Type B pancreatic cell (in vitro differentiated cells): ENCODE measurements around the gene ATP6AP1. TPM values are rescaled to one million over a fixed set of nuclear protein-coding genes. Genes with fewer than 3 reads are reported as not detected.

Experiments
- DNase-seq: peaks from one replicate; pipeline ENCODE4 v3.0.0; 2021; ENCODE audit warnings: mixed read lengths; ENCODE audit not compliant: unreplicated experiment; ENCODE audit errors: extremely low spot score
- H3K27ac Mint-ChIP-seq: 2 replicates; pipeline ENCODE4 v1.8.0; 2021; ENCODE audit warnings: mild to moderate bottlenecking, mixed read lengths
- H3K27me3 Mint-ChIP-seq: 2 replicates; pipeline ENCODE4 v1.8.0; 2021; ENCODE audit warnings: mixed read lengths
- H3K36me3 Mint-ChIP-seq: 2 replicates; pipeline ENCODE4 v1.8.0; 2021; ENCODE audit warnings: mixed read lengths
- H3K4me1 Mint-ChIP-seq: one replicate; pipeline ENCODE4 v1.8.0; 2021; ENCODE audit warnings: mixed read lengths; ENCODE audit not compliant: unreplicated experiment
- H3K4me3 Mint-ChIP-seq: 2 replicates; pipeline ENCODE4 v1.8.0; 2021; ENCODE audit warnings: mild to moderate bottlenecking, mixed read lengths
- H3K9me3 Mint-ChIP-seq: 2 replicates; pipeline ENCODE4 v1.8.0; 2021; ENCODE audit warnings: mixed read lengths
- total RNA-seq: library from RNA; stranded (reverse); gene quantifications from 2 replicates; pipeline ENCODE4 v1.2.1, GENCODE V29; 2021; ENCODE audit warnings: low replicate concordance
- TF ChIP-seq, protein P1 (sequence below): fragments of 200-600 bp; sonication (generic); conservative IDR thresholded peaks from 2 replicates; pipeline ENCODE4 v1.5.0; 2021; ENCODE audit warnings: antibody characterized with exemption, mild to moderate bottlenecking

ATP6AP1 gene
- total RNA-seq, 1 donor from 2014 or later, result 105 TPM

DNA sequence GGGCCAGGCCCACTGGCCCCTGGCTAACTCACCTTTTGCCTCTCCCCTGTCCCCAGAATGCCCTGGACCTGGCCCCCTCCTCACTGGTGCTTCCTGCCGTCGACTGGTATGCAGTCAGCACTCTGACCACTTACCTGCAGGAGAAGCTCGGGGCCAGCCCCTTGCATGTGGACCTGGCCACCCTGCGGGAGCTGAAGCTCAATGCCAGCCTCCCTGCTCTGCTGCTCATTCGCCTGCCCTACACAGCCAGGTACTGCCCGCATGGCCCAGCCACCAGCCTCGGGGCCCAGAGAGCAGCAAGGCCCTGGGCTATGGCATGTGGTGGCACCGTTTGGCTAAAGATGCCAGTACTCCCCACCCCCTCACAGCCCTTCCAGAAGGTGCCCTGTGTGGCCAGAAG lies 3.7 kb downstream of the ATP6AP1 start:
- H3K9me3 Mint-ChIP-seq, result no peaks in the 10 kb centered on the region
- DNase-seq, result no peak
- TF ChIP-seq, protein P1, sequence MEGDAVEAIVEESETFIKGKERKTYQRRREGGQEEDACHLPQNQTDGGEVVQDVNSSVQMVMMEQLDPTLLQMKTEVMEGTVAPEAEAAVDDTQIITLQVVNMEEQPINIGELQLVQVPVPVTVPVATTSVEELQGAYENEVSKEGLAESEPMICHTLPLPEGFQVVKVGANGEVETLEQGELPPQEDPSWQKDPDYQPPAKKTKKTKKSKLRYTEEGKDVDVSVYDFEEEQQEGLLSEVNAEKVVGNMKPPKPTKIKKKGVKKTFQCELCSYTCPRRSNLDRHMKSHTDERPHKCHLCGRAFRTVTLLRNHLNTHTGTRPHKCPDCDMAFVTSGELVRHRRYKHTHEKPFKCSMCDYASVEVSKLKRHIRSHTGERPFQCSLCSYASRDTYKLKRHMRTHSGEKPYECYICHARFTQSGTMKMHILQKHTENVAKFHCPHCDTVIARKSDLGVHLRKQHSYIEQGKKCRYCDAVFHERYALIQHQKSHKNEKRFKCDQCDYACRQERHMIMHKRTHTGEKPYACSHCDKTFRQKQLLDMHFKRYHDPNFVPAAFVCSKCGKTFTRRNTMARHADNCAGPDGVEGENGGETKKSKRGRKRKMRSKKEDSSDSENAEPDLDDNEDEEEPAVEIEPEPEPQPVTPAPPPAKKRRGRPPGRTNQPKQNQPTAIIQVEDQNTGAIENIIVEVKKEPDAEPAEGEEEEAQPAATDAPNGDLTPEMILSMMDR, result no peak
- H3K36me3 Mint-ChIP-seq, result peaks cover 6% of the 10 kb centered on the region
- H3K4me1 Mint-ChIP-seq, result peaks cover 7% of the 10 kb centered on the region
- H3K27ac Mint-ChIP-seq, result no peak overlapping the region
- no peaks in the 10 kb centered on the region for H3K27me3 Mint-ChIP-seq
- H3K4me3 Mint-ChIP-seq, result no peak overlapping the region

- Mint-ChIP-seq H3K27ac (no peak overlapping the region), H3K4me1 (peaks cover 7% of the 10 kb centered on the region), H3K36me3 (peaks cover 6% of the 10 kb centered on the region), H3K4me3 (peak overlapping the region; percentile 10), H3K9me3 (no peaks in the 10 kb centered on the region), H3K27me3 (no peaks in the 10 kb centered on the region)
- TF ChIP-seq, protein P1, result no peak
- no peak for DNase-seq
These were observed 5.1 kb downstream of the ATP6AP1 start for GRCh38 chrX:154433605-154434004.

- Mint-ChIP-seq H3K4me3 (no peak overlapping the region), H3K27me3 (no peaks in the 10 kb centered on the region), H3K4me1 (peaks cover 7% of the 10 kb centered on the region), H3K36me3 (peaks cover 6% of the 10 kb centered on the region), H3K9me3 (no peaks in the 10 kb centered on the region), H3K27ac (no peak overlapping the region)
- no peak for DNase-seq
- TF ChIP-seq, protein P1, result no peak
These were observed 6.1 kb downstream of the ATP6AP1 start for GRCh38 chrX:154434394-154435168.

DNA sequence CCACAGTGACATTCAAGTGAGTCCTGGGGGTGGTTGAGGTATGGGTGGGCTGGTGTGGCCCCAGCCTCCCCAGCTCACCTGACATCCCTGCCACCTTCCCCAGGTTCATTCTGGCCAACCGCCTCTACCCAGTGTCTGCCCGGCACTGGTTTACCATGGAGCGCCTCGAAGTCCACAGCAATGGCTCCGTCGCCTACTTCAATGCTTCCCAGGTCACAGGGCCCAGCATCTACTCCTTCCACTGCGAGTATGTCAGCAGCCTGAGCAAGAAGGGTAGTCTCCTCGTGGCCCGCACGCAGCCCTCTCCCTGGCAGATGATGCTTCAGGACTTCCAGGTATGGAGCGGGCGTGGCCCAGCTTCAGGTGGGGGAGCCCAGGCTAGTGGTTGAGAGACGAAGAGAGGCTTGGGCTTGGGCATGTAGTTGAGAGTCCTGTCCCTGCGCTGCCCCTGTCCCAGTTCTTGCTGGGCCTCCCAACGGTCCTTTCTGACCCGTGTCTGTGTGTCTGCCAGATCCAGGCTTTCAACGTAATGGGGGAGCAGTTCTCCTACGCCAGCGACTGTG lies 6.8 kb downstream of the ATP6AP1 start:
- no peak overlapping the region for H3K27ac Mint-ChIP-seq
- no peak overlapping the region for H3K4me3 Mint-ChIP-seq
- no peak for DNase-seq
- peaks cover 6% of the 10 kb centered on the region for H3K36me3 Mint-ChIP-seq
- no peaks in the 10 kb centered on the region for H3K27me3 Mint-ChIP-seq
- no peaks in the 10 kb centered on the region for H3K9me3 Mint-ChIP-seq
- TF ChIP-seq, protein P1, result no peak
- H3K4me1 Mint-ChIP-seq, result peaks cover 7% of the 10 kb centered on the region

GRCh38 chrX:154436374-154436982 lies 8.0 kb downstream of the ATP6AP1 start:
- DNase-seq, result no peak
- Mint-ChIP-seq H3K9me3 (no peaks in the 10 kb centered on the region), H3K27me3 (no peaks in the 10 kb centered on the region), H3K4me3 (peak overlapping the region; percentile 84), H3K4me1 (peaks cover 7% of the 10 kb centered on the region), H3K27ac (peak overlapping the region; percentile 82), H3K36me3 (no peaks in the 10 kb centered on the region)
- TF ChIP-seq, protein P1, result no peak
